Spleen (tissue), 7 donors: ENCODE measurements around the gene LHFPL5.

Experiments
- POLR2A ChIP-seq, 3 donors: fragments of 450-650 bp; IDR thresholded peaks; one replicate each; pipeline ENCODE4 v1.5.1; 2017; ENCODE audit warnings: antibody characterized with exemption in 3 of 3, mild to moderate bottlenecking in 1 of 3
- TF ChIP-seq, protein P1 (sequence below), 11 experiments: fragments of 200-600 bp in 7 of 11; fragments of 450-650 bp in 4 of 11; sonication (generic) in 4 of 11; IDR thresholded peaks in 8 of 11; conservative IDR thresholded peaks in 3 of 11; 1 replicate in 7 of 11; 2 replicates in 4 of 11; pipeline versions ENCODE4 v1.4.0 to v1.8.0; 2016 to 2021; ENCODE audit warnings: antibody characterized with exemption in 11 of 11, inconsistent platforms in 4 of 11, mild to moderate bottlenecking in 1 of 11
- donor health status: DM: no; HTN: no; CAD: no; lungs with moderate emphysema.
- donor health status: DM: no; HTN: no; CAD: no.
- donor health status: DM: no; HTN: no; CAD: no.

DNA sequence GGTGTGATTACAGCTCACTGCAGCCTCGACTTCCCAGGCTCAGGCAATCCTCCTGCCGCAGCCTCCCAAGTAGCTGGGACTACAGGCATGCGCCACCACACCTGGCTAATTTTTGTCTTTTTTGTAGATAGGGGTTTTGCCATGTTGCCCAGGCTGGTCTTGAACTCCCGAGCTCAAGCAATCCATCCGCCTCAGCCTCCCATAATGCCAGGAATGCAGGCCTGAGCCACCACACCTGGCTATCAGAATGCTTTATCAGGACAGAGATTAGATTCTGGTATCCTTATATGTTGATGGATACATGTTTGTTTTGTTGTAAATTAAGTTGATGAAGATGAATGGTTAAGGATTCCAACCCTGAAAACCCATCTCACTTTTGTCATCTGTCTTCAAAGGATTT is 24.2 kb downstream of the LHFPL5 start:
- TF ChIP-seq POLR2A (IDR thresholded peaks at IDR 0.05), result no peak
- TF ChIP-seq, protein P1, sequence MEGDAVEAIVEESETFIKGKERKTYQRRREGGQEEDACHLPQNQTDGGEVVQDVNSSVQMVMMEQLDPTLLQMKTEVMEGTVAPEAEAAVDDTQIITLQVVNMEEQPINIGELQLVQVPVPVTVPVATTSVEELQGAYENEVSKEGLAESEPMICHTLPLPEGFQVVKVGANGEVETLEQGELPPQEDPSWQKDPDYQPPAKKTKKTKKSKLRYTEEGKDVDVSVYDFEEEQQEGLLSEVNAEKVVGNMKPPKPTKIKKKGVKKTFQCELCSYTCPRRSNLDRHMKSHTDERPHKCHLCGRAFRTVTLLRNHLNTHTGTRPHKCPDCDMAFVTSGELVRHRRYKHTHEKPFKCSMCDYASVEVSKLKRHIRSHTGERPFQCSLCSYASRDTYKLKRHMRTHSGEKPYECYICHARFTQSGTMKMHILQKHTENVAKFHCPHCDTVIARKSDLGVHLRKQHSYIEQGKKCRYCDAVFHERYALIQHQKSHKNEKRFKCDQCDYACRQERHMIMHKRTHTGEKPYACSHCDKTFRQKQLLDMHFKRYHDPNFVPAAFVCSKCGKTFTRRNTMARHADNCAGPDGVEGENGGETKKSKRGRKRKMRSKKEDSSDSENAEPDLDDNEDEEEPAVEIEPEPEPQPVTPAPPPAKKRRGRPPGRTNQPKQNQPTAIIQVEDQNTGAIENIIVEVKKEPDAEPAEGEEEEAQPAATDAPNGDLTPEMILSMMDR (IDR thresholded peaks at IDR 0.05 in 8 of 11, conservative IDR thresholded peaks at IDR 0.05 in 3 of 11), result no peak
